Measurements from ENCODE around the gene NMNAT2.

Gene NMNAT2

DNA sequence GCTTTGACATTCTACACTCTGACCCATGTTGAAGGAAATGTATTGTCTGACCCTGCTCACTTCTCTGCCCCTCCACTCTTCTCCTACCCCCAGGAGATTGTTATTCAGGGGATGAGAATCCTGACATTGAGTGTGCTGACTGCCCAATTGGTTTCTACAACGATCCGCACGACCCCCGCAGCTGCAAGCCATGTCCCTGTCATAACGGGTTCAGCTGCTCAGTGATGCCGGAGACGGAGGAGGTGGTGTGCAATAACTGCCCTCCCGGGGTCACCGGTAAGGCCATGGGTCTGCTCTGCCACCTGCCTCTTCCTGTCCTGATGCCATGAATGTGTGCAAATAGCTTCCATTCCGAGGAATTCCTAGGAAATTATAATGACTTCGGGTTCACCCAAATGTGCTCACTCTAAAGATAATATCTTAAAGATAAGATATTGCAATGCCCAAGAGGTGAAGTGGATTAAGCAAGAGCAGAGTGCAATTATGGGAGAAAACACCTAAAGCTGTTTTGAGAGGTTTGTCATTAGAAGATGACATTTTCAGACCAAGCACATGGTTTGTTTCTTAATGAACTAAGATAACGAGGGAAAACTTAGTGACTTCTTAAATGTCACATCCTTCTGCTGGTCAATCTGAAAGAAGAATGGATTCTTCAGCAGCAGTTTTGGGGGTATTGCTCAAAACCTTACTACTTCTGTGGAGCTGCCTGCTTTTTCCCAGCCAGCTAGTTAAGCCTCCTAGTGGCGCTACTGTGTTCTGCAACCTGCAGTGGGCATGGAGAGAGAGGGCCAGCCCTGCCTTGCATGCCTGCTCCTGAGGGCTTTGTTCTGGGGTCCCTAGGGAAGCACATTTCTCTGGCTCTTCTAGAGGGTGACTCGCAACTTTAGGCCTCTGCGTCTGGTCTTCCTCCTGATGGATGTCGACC, 190.5 kb downstream of the NMNAT2 start:
- TF ChIP-seq TAF1 (IDR thresholded peaks at IDR 0.05; ENCODE audit: low read depth), result no peak
- TF ChIP-seq RAD21 (IDR thresholded peaks at IDR 0.05; ENCODE audit: low read depth), result peak; percentile 82

DNA sequence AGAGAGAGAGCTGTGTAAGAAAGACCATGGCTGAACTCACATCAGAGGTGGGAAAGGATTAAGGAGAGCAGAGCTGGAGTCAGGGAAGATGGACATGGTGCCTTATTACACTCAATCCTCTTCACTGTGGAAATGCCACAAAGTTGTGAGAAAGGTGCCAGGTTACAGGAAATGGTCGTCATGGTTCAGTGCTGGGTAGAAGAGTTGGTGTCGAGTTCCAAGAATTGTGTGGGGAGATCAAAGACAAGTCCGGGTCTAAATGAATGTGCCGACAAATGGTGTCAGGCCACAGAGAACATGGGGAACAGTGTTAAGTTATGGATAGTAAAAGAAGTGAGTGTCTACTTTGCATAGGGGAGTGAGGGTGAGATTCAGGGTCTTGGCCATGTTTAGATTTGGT, 191.2 kb downstream of the NMNAT2 start:
- TF ChIP-seq, protein P1, sequence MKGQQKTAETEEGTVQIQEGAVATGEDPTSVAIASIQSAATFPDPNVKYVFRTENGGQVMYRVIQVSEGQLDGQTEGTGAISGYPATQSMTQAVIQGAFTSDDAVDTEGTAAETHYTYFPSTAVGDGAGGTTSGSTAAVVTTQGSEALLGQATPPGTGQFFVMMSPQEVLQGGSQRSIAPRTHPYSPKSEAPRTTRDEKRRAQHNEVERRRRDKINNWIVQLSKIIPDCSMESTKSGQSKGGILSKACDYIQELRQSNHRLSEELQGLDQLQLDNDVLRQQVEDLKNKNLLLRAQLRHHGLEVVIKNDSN (IDR thresholded peaks at IDR 0.05), result no peak; the same call in 1 of the 2 replicates
- TF ChIP-seq ZBTB7A (IDR thresholded peaks at IDR 0.05; ENCODE audit: low read depth), result no peak
- TF ChIP-seq, protein P2, sequence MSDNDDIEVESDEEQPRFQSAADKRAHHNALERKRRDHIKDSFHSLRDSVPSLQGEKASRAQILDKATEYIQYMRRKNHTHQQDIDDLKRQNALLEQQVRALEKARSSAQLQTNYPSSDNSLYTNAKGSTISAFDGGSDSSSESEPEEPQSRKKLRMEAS (IDR thresholded peaks at IDR 0.05), result peak; percentile 54
- TF ChIP-seq CEBPB (IDR thresholded peaks at IDR 0.05), result no peak; the same call in 1 of the 2 replicates
- no peak for TF ChIP-seq TAF1 (IDR thresholded peaks at IDR 0.05; ENCODE audit: low read depth)
- TF ChIP-seq EGR1 (IDR thresholded peaks at IDR 0.05), result no peak
- TF ChIP-seq TEAD4 (IDR thresholded peaks at IDR 0.05), result peak; percentile 67
- TF ChIP-seq RAD21 (IDR thresholded peaks at IDR 0.05; ENCODE audit: low read depth), result peak; percentile 21; the same call in 1 of the 2 replicates
- TF ChIP-seq EP300 (IDR thresholded peaks at IDR 0.05; ENCODE audit: borderline replicate concordance), result peak; percentile 89
- TF ChIP-seq CREB1 (IDR thresholded peaks at IDR 0.05; ENCODE audit: low read depth), result no peak
- peak; percentile 61; the same call in 1 of the 2 replicates for TF ChIP-seq NFIC (IDR thresholded peaks at IDR 0.05)
- peak; percentile 63; the same call in 1 of the 2 replicates for TF ChIP-seq YY1 (IDR thresholded peaks at IDR 0.05; ENCODE audit: low read depth)
- TF ChIP-seq FOXM1 (IDR thresholded peaks at IDR 0.05; ENCODE audit: borderline replicate concordance, low read depth), result peak; percentile 65; the same call in 1 of the 2 replicates
- TF ChIP-seq TCF12 (IDR thresholded peaks at IDR 0.05; ENCODE audit: low read depth), result peak; percentile 81
- TF ChIP-seq, protein P3, sequence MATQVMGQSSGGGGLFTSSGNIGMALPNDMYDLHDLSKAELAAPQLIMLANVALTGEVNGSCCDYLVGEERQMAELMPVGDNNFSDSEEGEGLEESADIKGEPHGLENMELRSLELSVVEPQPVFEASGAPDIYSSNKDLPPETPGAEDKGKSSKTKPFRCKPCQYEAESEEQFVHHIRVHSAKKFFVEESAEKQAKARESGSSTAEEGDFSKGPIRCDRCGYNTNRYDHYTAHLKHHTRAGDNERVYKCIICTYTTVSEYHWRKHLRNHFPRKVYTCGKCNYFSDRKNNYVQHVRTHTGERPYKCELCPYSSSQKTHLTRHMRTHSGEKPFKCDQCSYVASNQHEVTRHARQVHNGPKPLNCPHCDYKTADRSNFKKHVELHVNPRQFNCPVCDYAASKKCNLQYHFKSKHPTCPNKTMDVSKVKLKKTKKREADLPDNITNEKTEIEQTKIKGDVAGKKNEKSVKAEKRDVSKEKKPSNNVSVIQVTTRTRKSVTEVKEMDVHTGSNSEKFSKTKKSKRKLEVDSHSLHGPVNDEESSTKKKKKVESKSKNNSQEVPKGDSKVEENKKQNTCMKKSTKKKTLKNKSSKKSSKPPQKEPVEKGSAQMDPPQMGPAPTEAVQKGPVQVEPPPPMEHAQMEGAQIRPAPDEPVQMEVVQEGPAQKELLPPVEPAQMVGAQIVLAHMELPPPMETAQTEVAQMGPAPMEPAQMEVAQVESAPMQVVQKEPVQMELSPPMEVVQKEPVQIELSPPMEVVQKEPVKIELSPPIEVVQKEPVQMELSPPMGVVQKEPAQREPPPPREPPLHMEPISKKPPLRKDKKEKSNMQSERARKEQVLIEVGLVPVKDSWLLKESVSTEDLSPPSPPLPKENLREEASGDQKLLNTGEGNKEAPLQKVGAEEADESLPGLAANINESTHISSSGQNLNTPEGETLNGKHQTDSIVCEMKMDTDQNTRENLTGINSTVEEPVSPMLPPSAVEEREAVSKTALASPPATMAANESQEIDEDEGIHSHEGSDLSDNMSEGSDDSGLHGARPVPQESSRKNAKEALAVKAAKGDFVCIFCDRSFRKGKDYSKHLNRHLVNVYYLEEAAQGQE (IDR thresholded peaks at IDR 0.05; ENCODE audit: low read depth), result no peak

DNA sequence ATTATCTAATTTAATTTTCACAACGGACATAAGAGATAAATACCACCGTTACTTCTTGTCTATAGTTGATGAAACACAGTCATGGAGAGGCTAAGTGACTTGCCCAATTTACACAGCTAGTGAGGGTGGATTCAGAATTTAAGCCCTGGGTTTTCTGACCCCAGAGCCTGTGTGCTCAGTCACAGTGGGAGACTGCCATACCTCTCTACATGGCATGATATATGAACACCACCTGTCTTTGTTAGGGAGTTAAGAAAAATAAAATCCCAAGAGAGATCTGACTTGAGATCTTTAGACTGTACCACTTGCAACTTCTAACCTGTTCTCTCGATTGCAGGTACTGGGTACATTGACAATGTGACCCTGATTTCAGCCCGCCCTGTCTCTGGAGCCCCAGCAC, 191.8 kb downstream of the NMNAT2 start:
- TF ChIP-seq FOXM1 (IDR thresholded peaks at IDR 0.05; ENCODE audit: borderline replicate concordance, low read depth), result peak; percentile 13; the same call in 1 of the 2 replicates
- TF ChIP-seq EP300 (IDR thresholded peaks at IDR 0.05; ENCODE audit: borderline replicate concordance), result no peak
- 0 out of 2 replicates have a peak, but pooled peaks have one; percentile 20 for TF ChIP-seq CEBPB (IDR thresholded peaks at IDR 0.05)
- no peak for TF ChIP-seq ZBTB7A (IDR thresholded peaks at IDR 0.05; ENCODE audit: low read depth)

DNA sequence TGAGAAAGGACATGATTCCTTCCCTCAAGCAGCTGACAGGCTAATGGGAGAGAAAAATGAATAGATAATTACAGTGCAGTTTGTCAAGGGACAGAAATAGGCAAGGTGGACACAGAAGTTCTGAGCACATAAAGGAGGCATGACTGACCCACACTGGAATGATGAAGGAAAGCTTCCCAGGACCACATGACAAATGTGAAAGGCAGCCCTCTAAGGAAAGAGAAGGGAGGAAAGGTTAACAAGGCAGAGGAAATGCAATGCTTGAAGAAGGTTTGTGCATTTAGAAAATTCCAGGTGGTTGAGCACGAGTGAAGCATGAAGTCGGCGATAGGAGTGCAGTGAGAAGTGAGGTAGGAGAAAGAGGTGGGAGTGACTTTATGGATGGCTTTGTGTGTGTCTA, 194.7 kb downstream of the NMNAT2 start:
- TF ChIP-seq TEAD4 (IDR thresholded peaks at IDR 0.05) (no peak), EGR1 (IDR thresholded peaks at IDR 0.05) (no peak), TCF12 (IDR thresholded peaks at IDR 0.05; ENCODE audit: low read depth) (no peak), EP300 (IDR thresholded peaks at IDR 0.05; ENCODE audit: borderline replicate concordance) (no peak), FOXM1 (IDR thresholded peaks at IDR 0.05; ENCODE audit: borderline replicate concordance, low read depth) (no peak)
- TF ChIP-seq, protein P3 (IDR thresholded peaks at IDR 0.05; ENCODE audit: low read depth), result no peak

DNA sequence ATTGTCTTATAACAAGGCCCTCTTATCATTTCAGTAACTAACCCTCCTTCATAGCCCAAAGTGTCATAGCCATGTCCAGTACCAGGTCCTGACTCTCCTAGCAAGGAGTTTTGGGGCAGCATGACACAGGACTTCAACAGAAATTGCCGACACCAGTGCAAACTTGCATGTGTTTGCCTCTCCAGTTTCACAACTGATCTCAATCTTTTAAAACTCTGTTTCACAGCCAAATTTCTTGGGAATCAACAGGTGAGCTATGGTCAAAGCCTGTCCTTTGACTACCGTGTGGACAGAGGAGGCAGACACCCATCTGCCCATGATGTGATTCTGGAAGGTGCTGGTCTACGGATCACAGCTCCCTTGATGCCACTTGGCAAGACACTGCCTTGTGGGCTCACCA, 195.3 kb downstream of the NMNAT2 start:
- no peak for TF ChIP-seq RAD21 (IDR thresholded peaks at IDR 0.05; ENCODE audit: low read depth)
- TF ChIP-seq, protein P1 (IDR thresholded peaks at IDR 0.05), result no peak
- no peak for TF ChIP-seq CEBPB (IDR thresholded peaks at IDR 0.05)
- no peak for TF ChIP-seq TAF1 (IDR thresholded peaks at IDR 0.05; ENCODE audit: low read depth)
- TF ChIP-seq CREB1 (IDR thresholded peaks at IDR 0.05; ENCODE audit: low read depth), result no peak
- TF ChIP-seq FOXM1 (IDR thresholded peaks at IDR 0.05; ENCODE audit: borderline replicate concordance, low read depth), result no peak
- no peak for TF ChIP-seq YY1 (IDR thresholded peaks at IDR 0.05; ENCODE audit: low read depth)
- TF ChIP-seq TCF12 (IDR thresholded peaks at IDR 0.05; ENCODE audit: low read depth), result no peak
- TF ChIP-seq EGR1 (IDR thresholded peaks at IDR 0.05), result no peak
- TF ChIP-seq, protein P3 (IDR thresholded peaks at IDR 0.05; ENCODE audit: low read depth), result no peak
- no peak for TF ChIP-seq NFIC (IDR thresholded peaks at IDR 0.05)
- no peak for TF ChIP-seq EP300 (IDR thresholded peaks at IDR 0.05; ENCODE audit: borderline replicate concordance)
- no peak for TF ChIP-seq ZBTB7A (IDR thresholded peaks at IDR 0.05; ENCODE audit: low read depth)
- TF ChIP-seq TEAD4 (IDR thresholded peaks at IDR 0.05), result no peak
- TF ChIP-seq, protein P2 (IDR thresholded peaks at IDR 0.05), result no peak

All from Ishikawa (cell line).